CD4-positive, alpha-beta T cell treated with Interleukin-17A for 4 hours (primary cell): ENCODE measurements around the gene IRF2.
"Not testable (repeated sequence)": the region's sequence is repeated elsewhere in the genome, so short reads cannot be mapped to it uniquely, and the experiment has no call there.

Experiments used
- DNase-seq: peaks from one replicate; pipeline ENCODE4 v3.0.0-alpha.2; 2020; ENCODE audit warnings: mixed read lengths

Gene IRF2

DNA sequence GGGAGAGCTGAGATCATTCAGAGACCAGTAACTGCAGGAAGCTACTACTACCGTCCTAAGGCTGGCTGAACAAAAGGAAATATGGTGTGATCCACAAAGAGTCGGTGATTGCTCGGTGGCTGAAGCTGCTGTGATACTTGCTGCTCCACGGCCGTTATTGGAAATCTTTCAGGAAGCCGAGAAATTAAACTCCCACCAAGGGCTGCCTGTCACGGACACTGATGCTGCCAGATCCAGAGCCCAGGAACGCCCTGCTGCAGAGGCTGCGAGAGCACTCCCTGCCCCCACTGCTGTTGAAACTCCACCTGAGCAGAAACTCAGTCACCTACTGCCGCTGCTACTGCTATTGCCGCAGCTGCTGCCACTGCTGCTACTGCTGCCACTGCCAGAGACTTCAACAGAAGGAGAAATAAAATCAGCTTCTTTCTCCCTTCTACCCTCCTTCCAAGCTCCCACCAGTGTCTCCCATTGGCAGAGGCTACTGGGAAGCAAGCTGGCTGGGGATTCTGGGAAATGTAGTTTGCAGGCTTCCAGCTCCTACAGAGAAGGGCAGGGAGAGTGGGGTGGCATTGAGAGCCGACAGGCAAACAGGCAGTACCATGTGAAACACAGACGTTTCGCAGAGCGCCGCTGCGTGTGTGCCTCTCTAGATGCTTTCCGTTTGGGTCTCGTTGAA lies 130.7 kb downstream of the IRF2 start:
- peak; percentile 61 for DNase-seq

DNA sequence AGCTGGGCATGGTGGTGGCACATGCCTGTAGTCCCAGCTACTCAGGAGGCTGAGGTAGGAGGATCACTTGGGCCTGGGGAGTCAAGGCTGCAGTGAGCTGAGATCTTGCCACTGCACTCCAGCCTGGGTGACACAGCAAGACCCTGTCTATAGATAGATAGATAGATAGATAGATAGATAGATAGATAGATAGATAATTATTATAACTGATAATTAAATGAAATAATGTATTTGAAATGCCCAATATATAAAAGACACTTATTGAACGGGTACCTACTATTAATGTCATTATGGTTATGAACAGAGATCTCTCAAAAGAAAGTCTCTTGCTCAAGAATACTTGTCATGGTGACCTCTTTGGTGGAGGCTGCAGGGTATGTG lies 131.5 kb downstream of the IRF2 start:
- not testable (repeated sequence) for DNase-seq

DNA sequence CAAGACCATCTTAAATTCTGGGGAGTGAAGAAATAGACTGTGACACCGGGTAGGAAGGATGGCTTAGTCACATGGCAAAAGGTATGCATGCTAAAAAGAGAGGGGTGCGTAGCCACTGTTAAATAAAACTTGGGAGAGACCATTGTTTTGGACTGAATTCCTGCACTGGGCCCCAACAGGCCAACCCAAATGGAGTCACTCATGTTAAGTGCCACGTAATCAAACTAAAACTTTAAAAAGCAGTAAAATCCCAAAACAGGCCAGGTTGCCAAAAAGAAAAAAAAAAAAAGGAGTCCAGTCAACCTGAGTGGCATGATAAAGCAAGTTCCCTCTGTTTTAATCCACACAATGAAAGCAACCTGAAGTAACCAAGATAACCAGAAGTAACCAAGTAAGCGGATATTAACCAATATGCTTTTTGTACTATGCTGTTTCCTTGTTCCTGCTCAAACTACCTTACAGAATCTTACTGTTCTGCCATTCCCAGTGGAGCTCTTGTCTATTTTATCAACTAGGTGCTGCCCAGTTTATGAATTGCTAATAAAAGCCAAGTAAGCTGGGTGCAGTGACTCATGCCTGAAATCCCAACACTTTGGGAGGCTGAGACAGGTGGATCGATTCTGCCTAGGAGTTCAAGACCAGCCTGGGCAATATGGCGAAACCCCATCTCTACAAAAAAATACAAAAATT lies 132.0 kb downstream of the IRF2 start:
- DNase-seq, result no peak

DNA sequence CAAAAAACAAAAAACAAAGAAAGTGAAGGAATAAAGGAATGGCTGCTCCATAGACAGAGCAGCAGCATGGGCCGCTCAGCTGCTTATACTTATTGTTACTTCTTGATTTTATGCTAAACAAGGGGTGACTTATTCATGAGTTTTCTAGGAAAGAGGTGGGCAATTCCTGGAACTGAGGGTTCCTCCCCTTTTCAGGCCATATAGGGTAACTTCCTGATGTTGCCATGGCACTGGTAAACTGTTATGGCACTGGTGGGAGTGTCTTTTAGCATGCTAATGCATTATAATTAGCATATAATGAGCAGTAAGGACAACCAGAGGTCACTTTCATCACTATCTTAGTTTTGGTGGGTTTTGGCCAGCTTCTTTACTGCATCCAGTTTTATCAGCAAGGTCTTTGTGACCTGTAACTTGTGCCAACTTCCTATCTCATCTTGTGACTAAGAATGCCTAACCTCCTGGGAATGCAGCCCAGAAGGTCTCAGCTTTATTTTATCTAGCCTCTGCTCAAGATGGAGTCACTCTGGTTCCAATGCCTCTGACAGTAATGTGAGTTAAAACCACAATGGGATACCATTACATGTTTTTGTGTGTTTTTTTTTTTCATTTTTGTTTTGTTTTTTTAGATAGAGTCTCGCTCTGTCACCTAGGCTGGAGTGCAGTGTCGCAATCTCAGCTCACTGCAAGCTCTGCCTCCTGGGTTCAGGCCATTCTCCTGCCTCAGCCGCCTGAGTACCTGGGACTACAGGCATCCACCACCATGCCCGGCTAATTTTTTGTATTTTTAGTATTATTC lies 134.8 kb downstream of the IRF2 start:
- not testable (repeated sequence) for DNase-seq

DNA sequence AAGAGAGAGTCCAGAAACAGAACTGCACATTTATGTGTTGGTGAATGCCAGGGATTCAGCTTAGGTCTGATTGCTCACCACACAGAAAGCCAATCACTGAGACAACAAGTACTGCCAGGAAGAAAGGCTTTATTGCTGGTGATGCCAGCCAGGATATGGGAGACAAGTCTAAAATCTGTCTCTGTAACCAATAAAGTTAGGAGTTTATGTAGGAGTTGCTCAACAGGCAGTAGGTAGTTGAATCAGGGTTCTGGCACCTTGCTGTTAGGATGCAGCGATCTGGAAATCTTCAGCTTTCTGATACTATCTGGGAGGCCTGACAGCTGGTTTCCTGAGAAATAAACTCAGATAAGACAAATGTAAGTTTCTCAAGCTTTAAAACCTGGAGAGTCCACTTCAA lies 136.4 kb downstream of the IRF2 start:
- DNase-seq, result no peak
